Esophagus muscularis mucosa (tissue), 4 donors: ENCODE data around the gene PIGM. TPM values are rescaled to one million over a fixed set of nuclear protein-coding genes. Genes with fewer than 3 reads are reported as not detected.

Experiments used
- DNase-seq: peaks from one replicate; pipeline ENCODE4 v3.0.0-alpha.2; 2017; ENCODE audit errors: extremely low spot score
- H3K27ac ChIP-seq, 4 donors: fragments of 200-600 bp; sonication (generic); replicated peaks in 1 of 4; 1 replicate in 3 of 4; 2 replicates in 1 of 4; pipeline ENCODE4 v1.5.1; 2016 to 2019; ENCODE audit warnings: mild to moderate bottlenecking in 1 of 4
- H3K27me3 ChIP-seq, 4 donors: fragments of 200-600 bp; sonication (generic); one replicate each; pipeline versions ENCODE4 v1.5.1 to v1.6.0; 2016 to 2019
- H3K36me3 ChIP-seq, 4 donors: fragments of 200-600 bp; sonication (generic); one replicate each; pipeline ENCODE4 v1.5.1; 2016 to 2019
- H3K4me1 ChIP-seq, 4 donors: fragments of 200-600 bp; sonication (generic); one replicate each; pipeline ENCODE4 v1.5.1; 2016 to 2019
- H3K4me3 ChIP-seq, 4 donors: fragments of 200-600 bp; sonication (generic); 1 replicate in 2 of 4; 2 replicates in 2 of 4; pipeline ENCODE4 v1.5.1; 2016 to 2019; ENCODE audit warnings: mild to moderate bottlenecking in 4 of 4, moderate library complexity in 1 of 4
- H3K9me3 ChIP-seq, 4 donors: fragments of 200-600 bp; sonication (generic); 1 replicate in 3 of 4; 2 replicates in 1 of 4; pipeline ENCODE4 v1.5.1; 2016 to 2019
- EP300 ChIP-seq: sonication (generic); formaldehyde crosslinking; IDR thresholded peaks from one replicate; pipeline ENCODE4 v1.6.1; 2017; ENCODE audit warnings: antibody characterized with exemption
- POLR2A ChIP-seq: fragments of 450-650 bp; IDR thresholded peaks from one replicate; pipeline ENCODE4 v1.6.1; 2017; ENCODE audit warnings: antibody characterized with exemption, moderate library complexity, mild to moderate bottlenecking, low read depth
- POLR2AphosphoS5 ChIP-seq, 2 donors: sonication (generic); formaldehyde crosslinking; IDR thresholded peaks; one replicate each; pipeline ENCODE4 v1.6.1; 2017; ENCODE audit warnings: antibody characterized with exemption in 2 of 2
- WGBS: methylation state at CpG from one replicate; pipeline ENCODE4 v1.1.5; 2018; 5-methylcytosine and 5-hydroxymethylcytosine counted together
- intact Hi-C: fragments of 100-400 bp; cut with DNase I; formaldehyde crosslinking; loops from one replicate; pipeline ENCODE4 v1.15.1; 2023
- total RNA-seq, 4 donors: library from RNA; depleted of rRNA; stranded (reverse); fragments of >200 nt; gene quantifications; one replicate each; pipeline versions ENCODE4 v1.1.0 to v1.2.1, GENCODE V29; 2016
- TF ChIP-seq, protein P1 (sequence below), 3 experiments: fragments of 200-600 bp in 2 of 3; fragments of 450-650 bp in 1 of 3; sonication (generic) in 2 of 3; IDR thresholded peaks; one replicate each; pipeline ENCODE4 v1.5.1; 2017 to 2019; ENCODE audit warnings: antibody characterized with exemption in 3 of 3, mild to moderate bottlenecking in 2 of 3, moderate library complexity in 1 of 3

PIGM gene
- total RNA-seq, 4 donors from 2014 or later = 2.8 to 4.9 (median 4.6) TPM

DNA sequence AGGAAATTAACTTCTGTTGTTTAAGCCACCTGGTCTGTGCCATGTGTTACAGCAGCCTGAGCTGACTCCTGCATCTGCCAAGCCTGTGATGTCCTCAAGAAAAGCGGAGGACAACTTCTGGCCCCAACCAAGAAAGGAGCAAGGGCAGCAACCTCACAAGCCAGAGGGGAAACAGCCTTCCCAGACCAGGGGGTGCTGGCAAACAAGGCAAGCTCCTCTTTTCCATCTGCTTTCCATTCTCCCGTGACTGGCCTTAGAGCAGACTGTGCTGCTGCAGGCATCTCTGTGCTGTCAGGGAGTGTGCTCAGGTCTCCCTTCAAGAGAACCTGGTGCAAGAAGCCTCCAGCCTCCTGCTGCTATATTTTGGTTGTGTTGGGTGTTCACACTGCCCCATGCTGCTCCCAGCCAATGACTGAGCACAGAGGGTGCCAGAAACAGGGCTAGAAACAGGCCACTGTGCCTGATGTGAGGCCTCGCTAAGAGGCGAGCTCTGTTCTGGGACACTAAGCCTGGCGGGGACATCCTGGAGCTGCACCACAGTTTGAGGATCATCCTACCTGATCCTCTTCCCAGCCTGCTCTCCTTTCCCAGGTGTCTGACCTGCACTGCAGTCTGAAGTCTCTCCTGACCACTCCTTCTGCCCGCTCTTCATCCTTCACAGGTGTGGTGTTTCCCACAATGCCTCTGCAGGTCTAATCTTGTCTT lies 50.3 kb downstream of the PIGM start:
- DNase-seq = peak; percentile 75
- no peaks in the 10 kb centered on the region for H3K9me3 ChIP-seq
- H3K4me3 ChIP-seq = no peak overlapping the region
- intact Hi-C loops = no loop called here
- H3K27me3 ChIP-seq = no peaks in the 10 kb centered on the region
- WGBS = 99% methylated on average over 6 of the region's 6 CpGs
- no peaks in the 10 kb centered on the region for H3K36me3 ChIP-seq
- H3K4me1 ChIP-seq = peaks cover 0 to 10% (median 4%) of the 10 kb centered on the region in 4 donors
- TF ChIP-seq POLR2A (no peak), EP300 (no peak), POLR2AphosphoS5 (IDR thresholded peaks at IDR 0.05) (no peak)
- TF ChIP-seq, protein P1, sequence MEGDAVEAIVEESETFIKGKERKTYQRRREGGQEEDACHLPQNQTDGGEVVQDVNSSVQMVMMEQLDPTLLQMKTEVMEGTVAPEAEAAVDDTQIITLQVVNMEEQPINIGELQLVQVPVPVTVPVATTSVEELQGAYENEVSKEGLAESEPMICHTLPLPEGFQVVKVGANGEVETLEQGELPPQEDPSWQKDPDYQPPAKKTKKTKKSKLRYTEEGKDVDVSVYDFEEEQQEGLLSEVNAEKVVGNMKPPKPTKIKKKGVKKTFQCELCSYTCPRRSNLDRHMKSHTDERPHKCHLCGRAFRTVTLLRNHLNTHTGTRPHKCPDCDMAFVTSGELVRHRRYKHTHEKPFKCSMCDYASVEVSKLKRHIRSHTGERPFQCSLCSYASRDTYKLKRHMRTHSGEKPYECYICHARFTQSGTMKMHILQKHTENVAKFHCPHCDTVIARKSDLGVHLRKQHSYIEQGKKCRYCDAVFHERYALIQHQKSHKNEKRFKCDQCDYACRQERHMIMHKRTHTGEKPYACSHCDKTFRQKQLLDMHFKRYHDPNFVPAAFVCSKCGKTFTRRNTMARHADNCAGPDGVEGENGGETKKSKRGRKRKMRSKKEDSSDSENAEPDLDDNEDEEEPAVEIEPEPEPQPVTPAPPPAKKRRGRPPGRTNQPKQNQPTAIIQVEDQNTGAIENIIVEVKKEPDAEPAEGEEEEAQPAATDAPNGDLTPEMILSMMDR (IDR thresholded peaks at IDR 0.05) = no peak
- H3K27ac ChIP-seq = no peak overlapping the region

DNA sequence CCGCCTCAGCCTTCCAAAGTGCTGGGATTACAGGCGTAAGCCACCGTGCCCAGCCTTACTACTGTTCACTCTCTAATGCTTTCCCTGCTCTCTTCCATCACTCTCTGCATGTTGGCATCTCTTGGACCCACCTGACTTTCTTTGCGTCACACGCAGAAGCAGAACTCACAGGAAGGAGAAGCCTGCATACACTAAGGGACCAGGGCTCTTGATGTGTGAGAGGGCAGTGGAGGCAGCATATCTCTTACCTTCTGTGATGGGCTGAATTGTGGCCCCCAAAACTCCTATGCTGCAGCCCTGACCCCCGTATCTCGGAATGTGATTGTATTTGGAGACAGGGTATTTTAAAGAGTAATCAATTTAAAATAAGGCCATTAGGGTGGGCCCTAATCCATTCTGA lies 51.0 kb downstream of the PIGM start:
- TF ChIP-seq, protein P1 (IDR thresholded peaks at IDR 0.05) = no peak
- no peak for TF ChIP-seq POLR2A
- no peak for TF ChIP-seq POLR2AphosphoS5 (IDR thresholded peaks at IDR 0.05)
- TF ChIP-seq EP300 = no peak
- Histone ChIP-seq H3K27ac (no peak overlapping the region), H3K4me1 (peaks cover 0 to 10% (median 4%) of the 10 kb centered on the region in 4 donors), H3K27me3 (no peaks in the 10 kb centered on the region), H3K36me3 (no peaks in the 10 kb centered on the region), H3K4me3 (no peak overlapping the region), H3K9me3 (no peaks in the 10 kb centered on the region)
- DNase-seq = peak; percentile 82
- WGBS = 95% methylated on average over 7 of the region's 7 CpGs
- intact Hi-C loops = no loop called here

DNA sequence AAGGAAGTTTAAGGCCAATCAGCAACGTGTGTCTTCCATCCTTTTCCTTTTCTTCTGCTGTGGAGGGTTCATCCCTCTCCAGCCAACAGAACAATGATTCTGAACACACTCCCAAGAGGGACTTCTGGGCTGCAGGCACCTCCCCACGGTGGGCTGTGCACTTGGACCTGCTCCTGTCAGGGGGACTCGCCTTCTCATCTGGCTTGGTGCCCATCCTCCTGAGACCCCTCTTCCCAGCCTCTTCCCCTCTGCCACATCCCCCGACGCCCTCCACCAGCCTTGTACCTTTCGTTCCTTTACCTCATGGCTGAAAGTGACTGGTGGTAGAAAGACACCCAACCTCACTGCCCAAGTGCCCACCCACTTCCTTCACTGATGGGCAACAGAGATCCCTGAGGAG lies 51.7 kb downstream of the PIGM start:
- Histone ChIP-seq H3K36me3 (no peaks in the 10 kb centered on the region), H3K27me3 (no peaks in the 10 kb centered on the region), H3K9me3 (no peaks in the 10 kb centered on the region), H3K4me1 (peaks cover 0 to 10% (median 4%) of the 10 kb centered on the region in 4 donors), H3K4me3 (no peak overlapping the region), H3K27ac (no peak overlapping the region)
- TF ChIP-seq POLR2AphosphoS5 (IDR thresholded peaks at IDR 0.05) (no peak), EP300 (no peak)
- intact Hi-C loops = no loop called here
- 60% methylated on average over 6 of the region's 6 CpGs for WGBS
- peak; percentile 45 for DNase-seq

DNA sequence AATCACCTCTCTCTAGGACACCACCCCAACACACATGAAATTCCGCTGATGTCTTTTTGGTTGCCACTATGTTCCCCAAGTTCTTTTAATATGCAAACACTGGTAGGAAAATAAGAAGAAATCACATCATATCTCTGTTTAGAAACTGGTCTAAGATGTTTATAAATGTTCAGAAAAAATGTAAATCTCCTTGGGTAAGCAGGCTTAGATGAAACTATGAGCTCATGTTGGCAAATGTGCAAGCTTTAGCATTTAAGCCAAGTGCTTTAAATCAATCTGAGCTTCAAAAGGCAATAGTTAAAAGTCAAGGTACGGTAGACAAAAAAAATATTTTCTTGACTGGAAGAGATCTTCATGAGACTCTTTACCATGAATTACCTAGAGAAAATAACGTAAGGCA lies 52.5 kb downstream of the PIGM start:
- Histone ChIP-seq H3K27me3 (no peaks in the 10 kb centered on the region), H3K27ac (no peak overlapping the region), H3K4me1 (peaks cover 0 to 10% (median 4%) of the 10 kb centered on the region in 4 donors), H3K9me3 (no peaks in the 10 kb centered on the region), H3K4me3 (no peak overlapping the region), H3K36me3 (no peaks in the 10 kb centered on the region)
- TF ChIP-seq POLR2AphosphoS5 (IDR thresholded peaks at IDR 0.05) (no peak), POLR2A (no peak), EP300 (no peak)
- TF ChIP-seq, protein P1 (IDR thresholded peaks at IDR 0.05) = no peak
- no peak for DNase-seq
- WGBS = 47% methylated on average over 3 of the region's 3 CpGs
- intact Hi-C loops = no loop called here

DNA sequence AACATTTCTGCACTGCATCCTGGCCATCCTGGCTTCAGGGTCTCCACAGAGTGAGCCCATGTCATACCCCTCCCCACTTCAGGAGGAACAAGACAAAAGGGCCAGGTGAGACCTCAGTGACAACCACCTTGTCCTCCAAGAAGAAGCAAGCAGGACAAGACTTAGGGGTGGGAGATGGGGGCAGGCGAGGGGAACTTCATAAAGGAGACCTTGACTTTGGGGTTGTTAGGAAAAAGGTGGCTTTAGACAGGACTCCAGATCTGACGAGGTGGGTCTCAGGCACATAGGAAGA lies 53.7 kb downstream of the PIGM start:
- Histone ChIP-seq H3K27ac (no peak overlapping the region), H3K27me3 (peaks cover 0 to 8% (median 0%) of the 10 kb centered on the region in 4 donors), H3K9me3 (no peaks in the 10 kb centered on the region), H3K36me3 (no peaks in the 10 kb centered on the region), H3K4me3 (no peak overlapping the region), H3K4me1 (peaks cover 0 to 10% (median 4%) of the 10 kb centered on the region in 4 donors)
- 94% methylated on average over 2 of the region's 2 CpGs for WGBS
- no peak for DNase-seq
- TF ChIP-seq EP300 (no peak), POLR2AphosphoS5 (IDR thresholded peaks at IDR 0.05) (no peak), POLR2A (no peak)
- TF ChIP-seq, protein P1 (IDR thresholded peaks at IDR 0.05) = no peak
- intact Hi-C loops = no loop called here
